ENCODE results near the gene SYNC.
"Not testable (repeated sequence)": the region's sequence is repeated elsewhere in the genome, so short reads cannot be mapped to it uniquely, and the experiment has no call there.

The SYNC gene

GRCh38 chr1:32693455-32694174, 9.0 kb downstream of the SYNC start:
- 94 to 95% methylated on average over 6 of the region's 6 CpGs for WGBS, 2 experiments
- no peaks in the 10 kb centered on the region for H3K9me3 ChIP-seq (ENCODE audit: control insufficient read depth, low read length)
- H3K36me3 ChIP-seq (ENCODE audit: control insufficient read depth, insufficient read depth, low read length) = no peaks in the 10 kb centered on the region
- H3K27ac ChIP-seq (ENCODE audit: insufficient read depth, low read depth, low read length, poor library complexity, severe bottlenecking) = no peak overlapping the region
- H3K4me3 ChIP-seq (ENCODE audit: insufficient read depth, low read depth, low read length) = no peak overlapping the region
- H3K4me1 ChIP-seq (ENCODE audit: control insufficient read depth, insufficient read depth, low read length) = no peaks in the 10 kb centered on the region
- H3K27me3 ChIP-seq (ENCODE audit: control insufficient read depth, insufficient read depth, low read length, poor library complexity, severe bottlenecking) = no peaks in the 10 kb centered on the region

- Histone ChIP-seq H3K36me3 (ENCODE audit: control insufficient read depth, insufficient read depth, low read length) (peaks cover 16% of the 10 kb centered on the region), H3K27me3 (ENCODE audit: control insufficient read depth, insufficient read depth, low read length, poor library complexity, severe bottlenecking) (no peaks in the 10 kb centered on the region), H3K4me1 (ENCODE audit: control insufficient read depth, insufficient read depth, low read length) (no peaks in the 10 kb centered on the region), H3K4me3 (ENCODE audit: insufficient read depth, low read depth, low read length) (no peak overlapping the region), H3K9me3 (ENCODE audit: control insufficient read depth, low read length) (no peaks in the 10 kb centered on the region), H3K27ac (ENCODE audit: insufficient read depth, low read depth, low read length, poor library complexity, severe bottlenecking) (no peak overlapping the region)
- WGBS, 2 experiments = 97 to 98% methylated on average over 2 of the region's 2 CpGs
Measured at GRCh38 chr1:32686387-32686786, 16.2 kb downstream of the SYNC start.

- H3K27me3 ChIP-seq (ENCODE audit: control insufficient read depth, insufficient read depth, low read length, poor library complexity, severe bottlenecking) = no peaks in the 10 kb centered on the region
- H3K4me3 ChIP-seq (ENCODE audit: insufficient read depth, low read depth, low read length) = no peak overlapping the region
- WGBS, 2 experiments = 91 to 93% methylated on average over 2 of the region's 2 CpGs
- H3K4me1 ChIP-seq (ENCODE audit: control insufficient read depth, insufficient read depth, low read length) = no peaks in the 10 kb centered on the region
- peaks cover 18% of the 10 kb centered on the region for H3K36me3 ChIP-seq (ENCODE audit: control insufficient read depth, insufficient read depth, low read length)
- H3K27ac ChIP-seq (ENCODE audit: insufficient read depth, low read depth, low read length, poor library complexity, severe bottlenecking) = no peak overlapping the region
- no peaks in the 10 kb centered on the region for H3K9me3 ChIP-seq (ENCODE audit: control insufficient read depth, low read length)
Measured at GRCh38 chr1:32685498-32685897, 17.1 kb downstream of the SYNC start.

- no peak overlapping the region for H3K27ac ChIP-seq (ENCODE audit: insufficient read depth, low read depth, low read length, poor library complexity, severe bottlenecking)
Measured at GRCh38 chr1:32684167-32684811, 18.3 kb downstream of the SYNC start.

GRCh38 chr1:32683397-32683796, 19.2 kb downstream of the SYNC start:
- H3K27me3 ChIP-seq (ENCODE audit: control insufficient read depth, insufficient read depth, low read length, poor library complexity, severe bottlenecking) = no peaks in the 10 kb centered on the region
- no peaks in the 10 kb centered on the region for H3K4me1 ChIP-seq (ENCODE audit: control insufficient read depth, insufficient read depth, low read length)
- 92 to 93% methylated on average over 3 of the region's 3 CpGs for WGBS, 2 experiments
- no peak overlapping the region for H3K4me3 ChIP-seq (ENCODE audit: insufficient read depth, low read depth, low read length)
- no peak overlapping the region for H3K27ac ChIP-seq (ENCODE audit: insufficient read depth, low read depth, low read length, poor library complexity, severe bottlenecking)
- peaks cover 27% of the 10 kb centered on the region for H3K36me3 ChIP-seq (ENCODE audit: control insufficient read depth, insufficient read depth, low read length)
- no peaks in the 10 kb centered on the region for H3K9me3 ChIP-seq (ENCODE audit: control insufficient read depth, low read length)

More at GRCh38 chr1:32684167-32684811, 18.3 kb downstream of the SYNC start:
- peaks cover 24% of the 10 kb centered on the region for H3K36me3 ChIP-seq (ENCODE audit: control insufficient read depth, insufficient read depth, low read length)
- 85 to 92% methylated on average over 2 of the region's 2 CpGs for WGBS, 2 experiments
- H3K4me1 ChIP-seq (ENCODE audit: control insufficient read depth, insufficient read depth, low read length) = no peaks in the 10 kb centered on the region
- H3K27me3 ChIP-seq (ENCODE audit: control insufficient read depth, insufficient read depth, low read length, poor library complexity, severe bottlenecking) = no peaks in the 10 kb centered on the region
- no peaks in the 10 kb centered on the region for H3K9me3 ChIP-seq (ENCODE audit: control insufficient read depth, low read length)
- no peak overlapping the region for H3K4me3 ChIP-seq (ENCODE audit: insufficient read depth, low read depth, low read length)

GRCh38 chr1:32681999-32682398, 20.6 kb downstream of the SYNC start:
- H3K36me3 ChIP-seq (ENCODE audit: control insufficient read depth, insufficient read depth, low read length) = peaks cover 35% of the 10 kb centered on the region
- no peaks in the 10 kb centered on the region for H3K27me3 ChIP-seq (ENCODE audit: control insufficient read depth, insufficient read depth, low read length, poor library complexity, severe bottlenecking)
- 91 to 100% methylated on average over 3 of the region's 3 CpGs for WGBS, 2 experiments
- H3K27ac ChIP-seq (ENCODE audit: insufficient read depth, low read depth, low read length, poor library complexity, severe bottlenecking) = no peak overlapping the region
- H3K4me3 ChIP-seq (ENCODE audit: insufficient read depth, low read depth, low read length) = no peak overlapping the region
- no peaks in the 10 kb centered on the region for H3K9me3 ChIP-seq (ENCODE audit: control insufficient read depth, low read length)
- no peaks in the 10 kb centered on the region for H3K4me1 ChIP-seq (ENCODE audit: control insufficient read depth, insufficient read depth, low read length)

GRCh38 chr1:32681509-32681908, 21.1 kb downstream of the SYNC start:
- Histone ChIP-seq H3K27me3 (ENCODE audit: control insufficient read depth, insufficient read depth, low read length, poor library complexity, severe bottlenecking) (no peaks in the 10 kb centered on the region), H3K4me1 (ENCODE audit: control insufficient read depth, insufficient read depth, low read length) (no peaks in the 10 kb centered on the region), H3K4me3 (ENCODE audit: insufficient read depth, low read depth, low read length) (no peak overlapping the region), H3K27ac (ENCODE audit: insufficient read depth, low read depth, low read length, poor library complexity, severe bottlenecking) (no peak overlapping the region), H3K9me3 (ENCODE audit: control insufficient read depth, low read length) (no peaks in the 10 kb centered on the region), H3K36me3 (ENCODE audit: control insufficient read depth, insufficient read depth, low read length) (peaks cover 39% of the 10 kb centered on the region)
- WGBS, 2 experiments = 91 to 96% methylated on average over 2 of the region's 2 CpGs

GRCh38 chr1:32680642-32681041, 21.9 kb downstream of the SYNC start:
- H3K4me1 ChIP-seq (ENCODE audit: control insufficient read depth, insufficient read depth, low read length) = no peaks in the 10 kb centered on the region
- H3K4me3 ChIP-seq (ENCODE audit: insufficient read depth, low read depth, low read length) = no peak overlapping the region
- H3K9me3 ChIP-seq (ENCODE audit: control insufficient read depth, low read length) = no peaks in the 10 kb centered on the region
- H3K36me3 ChIP-seq (ENCODE audit: control insufficient read depth, insufficient read depth, low read length) = peaks cover 48% of the 10 kb centered on the region
- no peak overlapping the region for H3K27ac ChIP-seq (ENCODE audit: insufficient read depth, low read depth, low read length, poor library complexity, severe bottlenecking)
- 97 to 98% methylated on average over 1 of the region's 1 CpG for WGBS, 2 experiments
- no peaks in the 10 kb centered on the region for H3K27me3 ChIP-seq (ENCODE audit: control insufficient read depth, insufficient read depth, low read length, poor library complexity, severe bottlenecking)

- 95 to 97% methylated on average over 2 of the region's 4 CpGs for WGBS, 2 experiments
- H3K36me3 ChIP-seq (ENCODE audit: control insufficient read depth, insufficient read depth, low read length) = peaks cover 49% of the 10 kb centered on the region
- H3K9me3 ChIP-seq (ENCODE audit: control insufficient read depth, low read length); H3K27ac ChIP-seq (ENCODE audit: insufficient read depth, low read depth, low read length, poor library complexity, severe bottlenecking); H3K4me3 ChIP-seq (ENCODE audit: insufficient read depth, low read depth, low read length); H3K4me1 ChIP-seq (ENCODE audit: control insufficient read depth, insufficient read depth, low read length); H3K27me3 ChIP-seq (ENCODE audit: control insufficient read depth, insufficient read depth, low read length, poor library complexity, severe bottlenecking): not testable (repeated sequence)
Measured at GRCh38 chr1:32679993-32680392, 22.6 kb downstream of the SYNC start.

GRCh38 chr1:32676945-32677344, 25.6 kb downstream of the SYNC start:
- H3K36me3 ChIP-seq (ENCODE audit: control insufficient read depth, insufficient read depth, low read length) = peaks cover 63% of the 10 kb centered on the region
- no peak overlapping the region for H3K27ac ChIP-seq (ENCODE audit: insufficient read depth, low read depth, low read length, poor library complexity, severe bottlenecking)
- H3K4me3 ChIP-seq (ENCODE audit: insufficient read depth, low read depth, low read length) = no peak overlapping the region
- H3K4me1 ChIP-seq (ENCODE audit: control insufficient read depth, insufficient read depth, low read length) = no peaks in the 10 kb centered on the region
- H3K9me3 ChIP-seq (ENCODE audit: control insufficient read depth, low read length) = no peaks in the 10 kb centered on the region
- WGBS, 2 experiments = 65 to 66% methylated on average over 3 of the region's 3 CpGs
- H3K27me3 ChIP-seq (ENCODE audit: control insufficient read depth, insufficient read depth, low read length, poor library complexity, severe bottlenecking) = no peaks in the 10 kb centered on the region

Measured in ectodermal cell (in vitro differentiated cells).